Activated B cell treated with CpG ODN at 0.5 μM for 24 hours (primary cell): ENCODE measurements around the gene CTIF. TPM values are rescaled to one million over a fixed set of nuclear protein-coding genes. Genes with fewer than 3 reads are reported as not detected.
"Not testable (repeated sequence)": the region's sequence is repeated elsewhere in the genome, so short reads cannot be mapped to it uniquely, and the experiment has no call there.

Experiments used
- ATAC-seq: fragments of 200-7000 bp; cut with Tn5 transposase; one replicate; pipeline ENCODE4 v1.10.0; 2021; ENCODE audit warnings: low read depth, mild to moderate bottlenecking, moderate library complexity
- CTCF ChIA-PET: fragments of 350-600 bp; sonication (Branson Sonifier 250); formaldehyde crosslinking; loops from one replicate; lab custom pipeline; 2021; ENCODE audit warnings: antibody characterized with exemption; lab: Charles Lee
- POLR2A ChIA-PET: fragments of 350-600 bp; sonication (Branson Sonifier 250); formaldehyde crosslinking; loops from one replicate; lab custom pipeline; 2021; ENCODE audit warnings: antibody characterized with exemption; lab: Charles Lee
- DNase-seq: peaks from one replicate; pipeline ENCODE4 v3.0.0; 2022
- H3K27ac Mint-ChIP-seq: one replicate; pipeline ENCODE4 v1.8.0; 2020; ENCODE audit warnings: mixed read lengths
- H3K27me3 Mint-ChIP-seq: one replicate; pipeline ENCODE4 v1.8.0; 2021; ENCODE audit warnings: mixed read lengths
- H3K36me3 Mint-ChIP-seq: one replicate; pipeline ENCODE4 v1.8.0; 2021; ENCODE audit warnings: low read depth, mixed read lengths
- H3K4me1 Mint-ChIP-seq: one replicate; pipeline ENCODE4 v1.8.0; 2021; ENCODE audit warnings: mixed read lengths
- H3K4me3 Mint-ChIP-seq: one replicate; pipeline ENCODE4 v1.8.0; 2020; ENCODE audit warnings: mild to moderate bottlenecking, mixed read lengths
- H3K9me3 Mint-ChIP-seq: one replicate; pipeline ENCODE4 v1.8.0; 2020; ENCODE audit warnings: mixed read lengths
- intact Hi-C: fragments of 100-400 bp; cut with micrococcal nuclease; formaldehyde crosslinking; loops from one replicate; pipeline ENCODE4 v1.15.1; 2024
- total RNA-seq: library from RNA; stranded (reverse); gene quantifications from 2 replicates; pipeline ENCODE4 v1.2.3, GENCODE V29; 2022
- TF ChIP-seq, protein P1 (sequence below): fragments of 200-600 bp; IDR thresholded peaks from one replicate; pipeline ENCODE4 v1.8.0; 2022; ENCODE audit warnings: antibody characterized with exemption, mild to moderate bottlenecking

CTIF gene
- total RNA-seq, 1 donor from 2014 or later: 9.3 TPM

DNA sequence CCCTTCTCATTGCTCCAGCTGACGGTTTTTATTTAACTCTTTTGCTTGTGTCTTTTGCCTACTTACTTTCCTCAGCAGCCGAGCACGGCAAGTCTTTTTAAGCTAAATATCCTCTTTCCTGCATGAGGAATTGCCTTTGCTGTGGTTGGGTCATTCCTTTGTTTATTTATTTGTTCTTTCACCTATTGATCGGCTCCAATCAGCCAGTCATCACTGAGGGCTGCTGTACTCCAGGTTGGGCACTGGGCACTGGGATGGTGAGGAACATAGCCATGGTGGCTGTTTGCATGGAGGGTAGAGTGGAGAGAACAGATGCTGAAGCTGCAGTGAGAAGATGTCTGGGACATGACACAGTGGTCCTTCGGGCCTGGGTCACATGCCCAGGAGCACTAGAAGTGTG is 105.2 kb downstream of the CTIF start:
- Mint-ChIP-seq H3K4me1 (no peaks in the 10 kb centered on the region), H3K36me3 (peaks cover 3% of the 10 kb centered on the region), H3K4me3 (no peak overlapping the region), H3K27ac (no peak overlapping the region), H3K9me3 (peaks cover 4% of the 10 kb centered on the region), H3K27me3 (no peaks in the 10 kb centered on the region)
- intact Hi-C loops: no loop called here
- no peak for ATAC-seq
- CTCF ChIA-PET: no interaction called here
- DNase-seq: no peak
- POLR2A ChIA-PET: no interaction called here
- TF ChIP-seq, protein P1, sequence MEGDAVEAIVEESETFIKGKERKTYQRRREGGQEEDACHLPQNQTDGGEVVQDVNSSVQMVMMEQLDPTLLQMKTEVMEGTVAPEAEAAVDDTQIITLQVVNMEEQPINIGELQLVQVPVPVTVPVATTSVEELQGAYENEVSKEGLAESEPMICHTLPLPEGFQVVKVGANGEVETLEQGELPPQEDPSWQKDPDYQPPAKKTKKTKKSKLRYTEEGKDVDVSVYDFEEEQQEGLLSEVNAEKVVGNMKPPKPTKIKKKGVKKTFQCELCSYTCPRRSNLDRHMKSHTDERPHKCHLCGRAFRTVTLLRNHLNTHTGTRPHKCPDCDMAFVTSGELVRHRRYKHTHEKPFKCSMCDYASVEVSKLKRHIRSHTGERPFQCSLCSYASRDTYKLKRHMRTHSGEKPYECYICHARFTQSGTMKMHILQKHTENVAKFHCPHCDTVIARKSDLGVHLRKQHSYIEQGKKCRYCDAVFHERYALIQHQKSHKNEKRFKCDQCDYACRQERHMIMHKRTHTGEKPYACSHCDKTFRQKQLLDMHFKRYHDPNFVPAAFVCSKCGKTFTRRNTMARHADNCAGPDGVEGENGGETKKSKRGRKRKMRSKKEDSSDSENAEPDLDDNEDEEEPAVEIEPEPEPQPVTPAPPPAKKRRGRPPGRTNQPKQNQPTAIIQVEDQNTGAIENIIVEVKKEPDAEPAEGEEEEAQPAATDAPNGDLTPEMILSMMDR: no peak

DNA sequence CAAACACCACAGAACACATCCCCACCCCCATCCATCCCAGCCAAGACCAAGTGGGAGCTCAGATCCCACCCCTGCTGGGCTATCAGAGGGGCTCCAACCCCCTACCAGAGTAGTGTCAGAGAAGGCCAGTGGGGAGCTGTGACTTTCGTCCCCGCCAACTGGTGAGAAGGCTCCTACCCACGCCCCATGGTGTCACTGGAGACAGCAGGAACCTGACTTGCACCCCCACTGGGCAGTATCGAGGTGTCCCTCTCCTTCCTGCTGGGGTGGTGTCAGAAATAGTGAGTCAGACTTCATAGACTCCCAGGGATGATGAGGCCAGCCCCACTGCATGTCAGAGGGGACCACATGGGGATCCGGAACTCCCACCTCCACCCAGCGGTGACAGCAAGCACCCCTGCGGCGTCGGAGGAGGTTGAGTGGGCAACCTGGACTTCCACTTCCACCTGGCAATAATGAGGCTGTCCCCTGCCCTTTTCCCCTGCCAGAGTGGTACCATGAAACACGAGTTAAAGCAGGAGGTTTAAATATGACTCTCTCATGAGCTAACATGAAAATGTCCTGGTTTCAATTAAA is 106.7 kb downstream of the CTIF start:
- no peak for DNase-seq
- ATAC-seq: no peak
- intact Hi-C loops: no loop called here
- Mint-ChIP-seq H3K4me1 (no peaks in the 10 kb centered on the region), H3K27ac (no peak overlapping the region), H3K9me3 (peaks cover 4% of the 10 kb centered on the region), H3K4me3 (no peak overlapping the region), H3K36me3 (peaks cover 2% of the 10 kb centered on the region), H3K27me3 (peaks cover 3% of the 10 kb centered on the region)
- CTCF ChIA-PET: no interaction called here
- TF ChIP-seq, protein P1: no peak
- POLR2A ChIA-PET: no interaction called here

DNA sequence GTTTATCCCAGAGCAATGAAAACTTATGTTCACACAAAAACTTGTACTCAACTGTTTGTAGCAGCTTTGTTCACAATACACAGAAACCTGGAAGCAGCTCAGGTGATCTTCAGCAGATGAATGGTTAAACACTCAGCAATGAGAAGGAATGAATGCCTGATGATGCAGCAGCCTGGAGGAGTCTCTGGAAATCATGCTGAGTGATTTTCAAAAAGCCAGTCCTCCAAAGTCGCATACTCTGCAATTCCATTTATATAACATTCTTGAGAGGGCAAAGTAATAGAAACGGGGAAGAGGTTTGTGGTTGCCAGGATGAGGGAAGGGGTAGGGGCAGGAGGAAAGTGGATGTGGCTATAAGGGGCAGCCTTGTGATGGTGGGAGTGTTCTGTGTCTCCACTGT is 108.1 kb downstream of the CTIF start:
- ChIA-PET POLR2A (no interaction called here), CTCF (no interaction called here)
- Mint-ChIP-seq H3K27ac (no peak overlapping the region), H3K27me3 (peaks cover 4% of the 10 kb centered on the region), H3K4me3 (no peak overlapping the region), H3K36me3 (no peaks in the 10 kb centered on the region), H3K4me1 (no peaks in the 10 kb centered on the region), H3K9me3 (peaks cover 4% of the 10 kb centered on the region)
- no peak for ATAC-seq
- no peak for DNase-seq
- intact Hi-C loops: no loop called here
- TF ChIP-seq, protein P1: no peak

DNA sequence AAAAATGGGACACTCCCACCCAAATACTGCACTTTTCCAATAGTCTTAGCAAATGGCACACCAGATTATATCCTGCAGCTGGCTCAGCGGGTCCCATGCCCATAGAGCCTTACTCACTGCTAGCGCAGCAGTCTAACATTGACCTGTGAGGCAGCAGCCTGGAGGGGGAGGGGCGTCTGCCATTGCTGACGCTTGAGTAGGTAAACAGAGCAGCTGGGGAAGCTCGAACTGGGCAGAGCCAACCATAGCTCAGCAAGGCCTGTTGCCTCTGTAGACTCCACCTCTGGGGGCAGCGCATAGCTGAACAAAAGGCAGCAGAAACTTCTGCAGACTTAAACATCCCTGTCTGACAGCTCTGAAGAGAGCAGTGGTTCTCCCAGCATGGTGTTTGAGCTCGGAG is 110.4 kb downstream of the CTIF start:
- Mint-ChIP-seq H3K36me3 (no peaks in the 10 kb centered on the region), H3K4me1 (no peaks in the 10 kb centered on the region), H3K27me3 (peaks cover 4% of the 10 kb centered on the region), H3K27ac (no peak overlapping the region), H3K9me3 (no peaks in the 10 kb centered on the region), H3K4me3 (no peak overlapping the region)
- intact Hi-C loops: no loop called here
- ATAC-seq: no peak
- ChIA-PET POLR2A (no interaction called here), CTCF (no interaction called here)
- DNase-seq: no peak
- TF ChIP-seq, protein P1: no peak

DNA sequence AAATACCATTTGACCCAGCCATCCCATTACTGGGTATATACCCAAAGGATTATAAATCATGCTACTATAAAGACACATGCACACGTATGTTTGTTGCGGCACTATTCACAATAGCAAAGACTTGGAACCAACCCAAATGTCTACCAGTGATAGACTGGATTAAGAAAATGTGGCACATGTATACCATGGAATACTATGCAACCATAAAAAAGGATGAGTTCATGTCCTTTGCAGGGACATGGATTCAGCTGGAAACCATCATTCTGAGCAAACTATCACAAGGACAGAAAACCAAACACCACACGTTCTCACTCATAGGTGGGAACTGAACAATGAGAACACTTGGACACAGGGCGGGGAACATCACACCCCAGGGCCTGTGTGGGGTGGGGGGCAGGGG is 115.8 kb downstream of the CTIF start:
- ATAC-seq, H3K27me3 Mint-ChIP-seq, DNase-seq, H3K4me3 Mint-ChIP-seq, intact Hi-C loops, POLR2A ChIA-PET, CTCF ChIA-PET, H3K27ac Mint-ChIP-seq, H3K4me1 Mint-ChIP-seq, H3K36me3 Mint-ChIP-seq, H3K9me3 Mint-ChIP-seq: not testable (repeated sequence)

DNA sequence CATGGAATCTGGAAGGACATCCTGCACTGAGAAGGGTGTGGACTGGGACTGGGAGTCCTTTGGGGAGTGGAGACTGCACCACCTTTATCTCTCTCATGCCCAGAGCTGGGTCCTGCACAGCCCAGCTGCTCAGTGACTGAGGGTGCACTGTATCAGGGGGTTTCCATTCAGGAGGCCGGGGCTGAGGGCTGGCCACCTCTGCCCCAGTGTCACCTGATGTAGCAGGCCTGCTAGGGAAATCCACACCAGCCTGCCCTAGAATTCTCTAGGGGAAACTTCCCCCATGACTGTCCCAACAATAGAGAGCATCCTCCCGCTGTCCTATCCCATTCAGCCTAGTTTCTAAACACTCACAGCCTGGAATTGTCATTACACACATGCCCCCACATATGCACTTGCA is 116.7 kb downstream of the CTIF start:
- TF ChIP-seq, protein P1: no peak
- Mint-ChIP-seq H3K27ac (no peak overlapping the region), H3K4me3 (no peak overlapping the region), H3K36me3 (no peaks in the 10 kb centered on the region), H3K9me3 (no peaks in the 10 kb centered on the region), H3K4me1 (no peaks in the 10 kb centered on the region), H3K27me3 (peaks cover under 1% of the 10 kb centered on the region)
- no peak for ATAC-seq
- intact Hi-C loops: no loop called here
- no peak for DNase-seq
- ChIA-PET POLR2A (interaction anchor here (0.7 kb wide), 1 partner anchor 58 kb away, joined by 8 read pairs; no protein-coding TSS in a partner anchor), CTCF (no interaction called here)
